Neural cell (in vitro differentiated cells): Measurements from ENCODE around the gene GPS1. TPM values are rescaled to one million over a fixed set of nuclear protein-coding genes. Genes with fewer than 3 reads are reported as not detected.

Experiments
- H2AFZ ChIP-seq: fragments of 200-600, 300-800 bp; sonication (generic), shearing (Covaris generic); 2 replicates; pipeline ENCODE4 v1.6.0; 2014; ENCODE audit warnings: low read depth, mild to moderate bottlenecking, antibody characterized with exemption, low read length, moderate library complexity
- H3F3A ChIP-seq: fragments of 200-600 bp; shearing (Covaris generic); 2 replicates; pipeline ENCODE4 v1.6.1; 2016; ENCODE audit warnings: mild to moderate bottlenecking, moderate library complexity, mixed read lengths, antibody characterized with exemption, low read length; ENCODE audit not compliant: insufficient read depth, poor library complexity, severe bottlenecking
- H3K27ac ChIP-seq: fragments of 200-600, 300-800 bp; sonication (generic), shearing (Covaris generic); 2 replicates; pipeline ENCODE4 v1.5.1; 2014; ENCODE audit warnings: mild to moderate bottlenecking, low read length, moderate library complexity
- H3K27me3 ChIP-seq: fragments of 300-800, 200-600 bp; sonication (generic), shearing (Covaris generic); 2 replicates; pipeline ENCODE4 v1.6.0; 2014; ENCODE audit warnings: mild to moderate bottlenecking, low read depth, low read length, moderate library complexity; ENCODE audit not compliant: insufficient read depth
- H3K36me3 ChIP-seq: fragments of 300-800, 200-600 bp; sonication (generic), shearing (Covaris generic); 2 replicates; pipeline ENCODE4 v1.5.1; 2014; ENCODE audit warnings: mild to moderate bottlenecking, antibody characterized with exemption, low read length, moderate library complexity; ENCODE audit not compliant: insufficient read depth
- H3K4me2 ChIP-seq: fragments of 300-800, 200-600 bp; sonication (generic), shearing (Covaris generic); 2 replicates; pipeline ENCODE4 v1.6.0; 2014; ENCODE audit warnings: mild to moderate bottlenecking, low read length
- H3K4me3 ChIP-seq: fragments of 300-800, 200-600 bp; sonication (generic), shearing (Covaris generic); 2 replicates; pipeline ENCODE4 v1.5.1; 2014; ENCODE audit warnings: mild to moderate bottlenecking, low read length, moderate library complexity
- H3K79me2 ChIP-seq: fragments of 200-600 bp; shearing (Covaris generic); replicated peaks from 2 replicates; pipeline ENCODE4 v1.6.0; 2014; ENCODE audit warnings: mild to moderate bottlenecking, low read length, moderate library complexity; ENCODE audit not compliant: insufficient read depth
- H3K9ac ChIP-seq: fragments of 300-800, 200-600 bp; sonication (generic), shearing (Covaris generic); 2 replicates; pipeline ENCODE4 v1.6.1; 2016; ENCODE audit warnings: mild to moderate bottlenecking, low read length, mixed read lengths
- H3K9me2 ChIP-seq: fragments of 200-600 bp; shearing (Covaris generic); 2 replicates; pipeline ENCODE4 v1.6.1; 2016; ENCODE audit warnings: mild to moderate bottlenecking, low read length, mixed read lengths; ENCODE audit not compliant: insufficient read depth
- H3K9me3 ChIP-seq: fragments of 200-600, 300-800 bp; sonication (generic), shearing (Covaris generic); 2 replicates; pipeline ENCODE4 v1.6.1; 2016; ENCODE audit warnings: mild to moderate bottlenecking, mixed run types, low read length, moderate library complexity, mixed read lengths
- H4K20me1 ChIP-seq: fragments of 200-600 bp; shearing (Covaris generic); 2 replicates; pipeline ENCODE4 v1.6.1; 2016; ENCODE audit warnings: mild to moderate bottlenecking, mixed run types; ENCODE audit not compliant: insufficient read depth
- CTCF ChIP-seq: fragments of 450-650 bp; IDR thresholded peaks from 2 replicates; pipeline ENCODE4 v1.5.1; 2014; ENCODE audit warnings: antibody characterized with exemption, mild to moderate bottlenecking, moderate library complexity; ENCODE audit not compliant: poor library complexity, severe bottlenecking
- EP300 ChIP-seq: fragments of 450-650 bp; conservative IDR thresholded peaks from 2 replicates; pipeline ENCODE4 v1.6.1; 2014; ENCODE audit warnings: antibody characterized with exemption, mild to moderate bottlenecking, moderate library complexity; ENCODE audit not compliant: poor library complexity, severe bottlenecking
- EZH2 ChIP-seq: fragments of 200-600, 300-800 bp; shearing (Covaris generic), sonication (generic); IDR thresholded peaks from 2 replicates; pipeline ENCODE4 v1.6.1; 2014; ENCODE audit warnings: antibody characterized with exemption, low read length, borderline replicate concordance, mild to moderate bottlenecking; ENCODE audit not compliant: insufficient read depth, poor library complexity, severe bottlenecking
- MXI1 ChIP-seq: fragments of 450-650 bp; conservative IDR thresholded peaks from 2 replicates; pipeline ENCODE4 v1.6.1; 2014; ENCODE audit warnings: antibody characterized with exemption, mild to moderate bottlenecking; ENCODE audit not compliant: poor library complexity, severe bottlenecking
- POLR2AphosphoS5 ChIP-seq: IDR thresholded peaks from 2 replicates; pipeline ENCODE4 v1.6.1; 2012
- RAD21 ChIP-seq: fragments of 450-650 bp; conservative IDR thresholded peaks from 2 replicates; pipeline ENCODE4 v1.6.1; 2014; ENCODE audit warnings: antibody characterized with exemption, mild to moderate bottlenecking, moderate library complexity
- REST ChIP-seq: IDR thresholded peaks from 2 replicates; pipeline ENCODE4 v1.6.1; 2012; ENCODE audit warnings: borderline replicate concordance
- SMC3 ChIP-seq: fragments of 450-650 bp; conservative IDR thresholded peaks from 2 replicates; pipeline ENCODE4 v1.6.1; 2014; ENCODE audit warnings: antibody characterized with exemption, mild to moderate bottlenecking, moderate library complexity; ENCODE audit not compliant: poor library complexity
- TAF1 ChIP-seq: IDR thresholded peaks from 2 replicates; pipeline ENCODE4 v1.6.1; 2012; ENCODE audit warnings: low read depth
- polyA plus RNA-seq: library from polyadenylated mRNA; depleted of rRNA; stranded (reverse); fragments of >200 nt; gene quantifications from 2 replicates; pipeline ENCODE4 v1.2.3, GENCODE V29; 2014

GPS1 gene
- polyA plus RNA-seq, 1 donor from 2014 or later = 170 TPM

- H3K9me3 ChIP-seq = no peaks in the 10 kb centered on the region
- peak overlapping the region; percentile 84 for H3K4me2 ChIP-seq
- H3K9ac ChIP-seq = peak overlapping the region; percentile 74
- peak overlapping the region; percentile 96 for H3K4me3 ChIP-seq
- H3K79me2 ChIP-seq = peaks cover 11% of the 10 kb centered on the region
- no peak overlapping the region for H2AFZ ChIP-seq
- no peaks in the 10 kb centered on the region for H3K36me3 ChIP-seq
- no peaks in the 10 kb centered on the region for H4K20me1 ChIP-seq
- H3K9me2 ChIP-seq = no peaks in the 10 kb centered on the region
- TF ChIP-seq MXI1 (peak; percentile 66), REST (no peak), EZH2 (no peak), CTCF (no peak), POLR2AphosphoS5 (peak; percentile 5), EP300 (no peak), RAD21 (no peak), SMC3 (peak; percentile 24), TAF1 (no peak)
- H3K27me3 ChIP-seq = no peaks in the 10 kb centered on the region
- H3K27ac ChIP-seq = peak overlapping the region; percentile 45
- H3F3A ChIP-seq = no peaks in the 10 kb centered on the region
These were observed 28.1 kb upstream of the GPS1 start for GRCh38 chr17:82023447-82024241.

GRCh38 chr17:82024859-82025258 is 26.8 kb upstream of the GPS1 start:
- Histone ChIP-seq H3F3A (no peaks in the 10 kb centered on the region), H3K9me3 (no peaks in the 10 kb centered on the region), H2AFZ (no peak overlapping the region), H4K20me1 (no peaks in the 10 kb centered on the region), H3K79me2 (peaks cover 11% of the 10 kb centered on the region), H3K27me3 (no peaks in the 10 kb centered on the region), H3K4me3 (no peak overlapping the region), H3K9ac (no peak overlapping the region), H3K9me2 (no peaks in the 10 kb centered on the region), H3K36me3 (no peaks in the 10 kb centered on the region), H3K27ac (no peak overlapping the region), H3K4me2 (no peak overlapping the region)
- TF ChIP-seq CTCF = no peak
- no peak for TF ChIP-seq POLR2AphosphoS5
- no peak for TF ChIP-seq MXI1
- no peak for TF ChIP-seq TAF1
- TF ChIP-seq REST = no peak
- no peak for TF ChIP-seq EP300
- no peak for TF ChIP-seq SMC3
- TF ChIP-seq RAD21 = no peak
- TF ChIP-seq EZH2 = no peak
